ENCODE data around the gene ZAR1.
A peak's percentile ranks its signal among the peaks of the same experiment; 100 is the strongest.

The ZAR1 gene

GRCh38 chr4:48490680-48491513 is 845 bp downstream of the ZAR1 start:
- no peak for DNase-seq

GRCh38 chr4:48491514-48492176 is 1.6 kb downstream of the ZAR1 start:
- no peak for DNase-seq

GRCh38 chr4:48493452-48494100 is 3.5 kb downstream of the ZAR1 start:
- DNase-seq = peak; percentile 21 to 41

GRCh38 chr4:48495941-48496340 is 5.9 kb downstream of the ZAR1 start:
- no peak for DNase-seq

- no peak for DNase-seq
These were observed 8.8 kb downstream of the ZAR1 start for GRCh38 chr4:48498895-48499294.

- no peak for DNase-seq
These were observed 9.6 kb downstream of the ZAR1 start for GRCh38 chr4:48499551-48500066.

- no peak for DNase-seq
These were observed 13.4 kb downstream of the ZAR1 start for GRCh38 chr4:48503233-48504025.

- DNase-seq = no peak
These were observed 13.9 kb downstream of the ZAR1 start for GRCh38 chr4:48504026-48504330.

- no peak for DNase-seq
These were observed 14.3 kb downstream of the ZAR1 start for GRCh38 chr4:48504352-48504751.

GRCh38 chr4:48506716-48507115 is 16.7 kb downstream of the ZAR1 start:
- no peak for DNase-seq

- DNase-seq = no peak
These were observed 19.5 kb downstream of the ZAR1 start for GRCh38 chr4:48509543-48509942.

GRCh38 chr4:48518143-48518542 is 28.1 kb downstream of the ZAR1 start:
- DNase-seq = no peak

GRCh38 chr4:48526406-48526805 is 36.4 kb downstream of the ZAR1 start:
- no peak for DNase-seq

- DNase-seq = no peak
These were observed 48.3 kb downstream of the ZAR1 start for GRCh38 chr4:48538358-48538757.

GRCh38 chr4:48539597-48539996 is 49.5 kb downstream of the ZAR1 start:
- DNase-seq = no peak

- DNase-seq = no peak
These were observed 52.8 kb downstream of the ZAR1 start for GRCh38 chr4:48542888-48543287.

GRCh38 chr4:48543796-48544195 is 53.7 kb downstream of the ZAR1 start:
- DNase-seq = no peak

All from NCI-H187 (cell line).